ENCODE measurements around the gene MOCS1.

MOCS1 gene

GRCh38 chr6:39924283-39924682, 10.0 kb downstream of the MOCS1 start:
- DNase-seq (ENCODE audit: low read depth in 2 of 2): no peak

- DNase-seq (ENCODE audit: low read depth in 2 of 2): no peak
Measured at GRCh38 chr6:39923861-39924260, 10.4 kb downstream of the MOCS1 start.

GRCh38 chr6:39923394-39923793, 10.9 kb downstream of the MOCS1 start:
- DNase-seq (ENCODE audit: low read depth in 2 of 2): no peak

GRCh38 chr6:39922821-39923220, 11.4 kb downstream of the MOCS1 start:
- no peak for DNase-seq (ENCODE audit: low read depth in 2 of 2)

- no peak for DNase-seq (ENCODE audit: low read depth in 2 of 2)
Measured at GRCh38 chr6:39920157-39920556, 14.1 kb downstream of the MOCS1 start.

- DNase-seq (ENCODE audit: low read depth in 2 of 2): no peak
Measured at GRCh38 chr6:39918831-39919230, 15.4 kb downstream of the MOCS1 start.

- no peak for DNase-seq (ENCODE audit: low read depth in 2 of 2)
Measured at GRCh38 chr6:39917981-39918380, 16.3 kb downstream of the MOCS1 start.

GRCh38 chr6:39917329-39917728, 16.9 kb downstream of the MOCS1 start:
- no peak for DNase-seq (ENCODE audit: low read depth in 2 of 2)

- no peak for DNase-seq (ENCODE audit: low read depth in 2 of 2)
Measured at GRCh38 chr6:39915866-39916265, 18.4 kb downstream of the MOCS1 start.

- no peak for DNase-seq (ENCODE audit: low read depth in 2 of 2)
Measured at GRCh38 chr6:39914239-39914638, 20.0 kb downstream of the MOCS1 start.

- DNase-seq (ENCODE audit: low read depth in 2 of 2): no peak
Measured at GRCh38 chr6:39913391-39913916, 20.8 kb downstream of the MOCS1 start.

GRCh38 chr6:39912446-39912845, 21.8 kb downstream of the MOCS1 start:
- no peak for DNase-seq (ENCODE audit: low read depth in 2 of 2)

- DNase-seq (ENCODE audit: low read depth in 2 of 2): no peak
Measured at GRCh38 chr6:39911513-39912125, 22.6 kb downstream of the MOCS1 start.

- no peak for DNase-seq (ENCODE audit: low read depth in 2 of 2)
Measured at GRCh38 chr6:39910744-39911143, 23.5 kb downstream of the MOCS1 start.

GRCh38 chr6:39910164-39910563, 24.1 kb downstream of the MOCS1 start:
- no peak for DNase-seq (ENCODE audit: low read depth in 2 of 2)

GRCh38 chr6:39909701-39910100, 24.6 kb downstream of the MOCS1 start:
- DNase-seq (ENCODE audit: low read depth in 2 of 2): no peak

GRCh38 chr6:39908838-39909583, 25.3 kb downstream of the MOCS1 start:
- no peak for DNase-seq (ENCODE audit: low read depth in 2 of 2)

GRCh38 chr6:39907871-39908575, 26.2 kb downstream of the MOCS1 start:
- DNase-seq (ENCODE audit: low read depth in 2 of 2): no peak

- no peak for DNase-seq (ENCODE audit: low read depth in 2 of 2)
Measured at GRCh38 chr6:39906318-39906761, 27.9 kb downstream of the MOCS1 start.

GRCh38 chr6:39905640-39905975, 28.7 kb downstream of the MOCS1 start:
- no peak for DNase-seq (ENCODE audit: low read depth in 2 of 2)

GRCh38 chr6:39904946-39905639, 29.2 kb downstream of the MOCS1 start:
- no peak for DNase-seq (ENCODE audit: low read depth in 2 of 2)

GRCh38 chr6:39903656-39904055, 30.6 kb downstream of the MOCS1 start:
- no peak for DNase-seq (ENCODE audit: low read depth in 2 of 2)

Measured in stimulated activated CD8-positive, alpha-beta memory T cell treated with anti-CD3 and anti-CD28 coated beads, Interleukin-15, amount 100 ng/mL, for 4 hours (primary cell).